Glutamatergic neuron (in vitro differentiated cells): ENCODE measurements around the gene GIPC1. TPM values are rescaled to one million over a fixed set of nuclear protein-coding genes. Genes with fewer than 3 reads are reported as not detected.
A peak's percentile ranks its signal among the peaks of the same experiment; 100 is the strongest.
"Not testable (repeated sequence)": the region's sequence is repeated elsewhere in the genome, so short reads cannot be mapped to it uniquely, and the experiment has no call there.

Experiments
- DNase-seq: peaks from one replicate; pipeline ENCODE4 v3.0.0; 2022
- H3K27ac Mint-ChIP-seq: one replicate; pipeline ENCODE4 v1.8.0; 2020; ENCODE audit warnings: mild to moderate bottlenecking, mixed read lengths, inconsistent platforms; ENCODE audit not compliant: unreplicated experiment
- H3K27me3 Mint-ChIP-seq: one replicate; pipeline ENCODE4 v1.8.0; 2020; ENCODE audit warnings: mild to moderate bottlenecking, moderate library complexity, mixed read lengths, inconsistent platforms; ENCODE audit not compliant: unreplicated experiment
- H3K36me3 Mint-ChIP-seq: one replicate; pipeline ENCODE4 v1.8.0; 2020; ENCODE audit warnings: mild to moderate bottlenecking, mixed read lengths, inconsistent platforms; ENCODE audit not compliant: unreplicated experiment
- H3K4me1 Mint-ChIP-seq: one replicate; pipeline ENCODE4 v1.8.0; 2020; ENCODE audit warnings: mild to moderate bottlenecking, low read depth, mixed read lengths, inconsistent platforms; ENCODE audit not compliant: unreplicated experiment
- H3K4me3 Mint-ChIP-seq: one replicate; pipeline ENCODE4 v1.8.0; 2020; ENCODE audit warnings: mild to moderate bottlenecking, mixed read lengths, inconsistent platforms; ENCODE audit not compliant: unreplicated experiment
- H3K9me3 Mint-ChIP-seq: one replicate; pipeline ENCODE4 v1.8.0; 2020; ENCODE audit warnings: mild to moderate bottlenecking, moderate library complexity, mixed read lengths, inconsistent platforms; ENCODE audit not compliant: unreplicated experiment
- CTCF ChIP-seq: fragments of 200-600 bp; sonication (generic); IDR thresholded peaks from one replicate; pipeline ENCODE4 v1.5.0; 2021; ENCODE audit not compliant: partially characterized antibody, unreplicated experiment
- total RNA-seq: library from RNA; stranded (reverse); fragmentation: NEBNext Ultra II Directional; extraction: Animal tissue kit (Norgen Biotek cat#: 25700); gene quantifications from one replicate; pipeline ENCODE4 v1.2.1, GENCODE V29; 2021; ENCODE audit not compliant: unreplicated experiment

Gene GIPC1
- total RNA-seq, 1 donor from 2014 or later, result 53.4 TPM

- H3K27me3 Mint-ChIP-seq, result no peaks in the 10 kb centered on the region
- no peak for TF ChIP-seq CTCF
- no peaks in the 10 kb centered on the region for H3K4me1 Mint-ChIP-seq
- no peak overlapping the region for H3K4me3 Mint-ChIP-seq
- no peak for DNase-seq
- H3K9me3 Mint-ChIP-seq, result no peaks in the 10 kb centered on the region
- no peaks in the 10 kb centered on the region for H3K36me3 Mint-ChIP-seq
- H3K27ac Mint-ChIP-seq, result no peak overlapping the region
Observed at GRCh38 chr19:14460935-14461334, 35.0 kb downstream of the GIPC1 start.

- no peaks in the 10 kb centered on the region for H3K36me3 Mint-ChIP-seq
- H3K9me3 Mint-ChIP-seq, result no peaks in the 10 kb centered on the region
- H3K27ac Mint-ChIP-seq, result no peak overlapping the region
- no peak for TF ChIP-seq CTCF
- no peak overlapping the region for H3K4me3 Mint-ChIP-seq
- no peak for DNase-seq
- H3K27me3 Mint-ChIP-seq, result no peaks in the 10 kb centered on the region
- H3K4me1 Mint-ChIP-seq, result no peaks in the 10 kb centered on the region
Observed at GRCh38 chr19:14459703-14460102, 36.2 kb downstream of the GIPC1 start.

- H3K27me3 Mint-ChIP-seq, H3K4me1 Mint-ChIP-seq, H3K36me3 Mint-ChIP-seq, DNase-seq, H3K9me3 Mint-ChIP-seq, H3K27ac Mint-ChIP-seq, H3K4me3 Mint-ChIP-seq: not testable (repeated sequence)
Observed at GRCh38 chr19:14452303-14452702, 43.6 kb downstream of the GIPC1 start.

GRCh38 chr19:14450876-14451275, 45.1 kb downstream of the GIPC1 start:
- Mint-ChIP-seq H3K4me1 (no peaks in the 10 kb centered on the region), H3K4me3 (no peak overlapping the region), H3K27me3 (no peaks in the 10 kb centered on the region), H3K9me3 (peaks cover 3% of the 10 kb centered on the region), H3K36me3 (peaks cover 4% of the 10 kb centered on the region), H3K27ac (no peak overlapping the region)
- DNase-seq, result no peak
- no peak for TF ChIP-seq CTCF

- H3K4me3 Mint-ChIP-seq, result no peak overlapping the region
- H3K36me3 Mint-ChIP-seq, result peaks cover 4% of the 10 kb centered on the region
- no peak overlapping the region for H3K27ac Mint-ChIP-seq
- DNase-seq, result peak; percentile 49
- no peak for TF ChIP-seq CTCF
- H3K27me3 Mint-ChIP-seq, result no peaks in the 10 kb centered on the region
- H3K9me3 Mint-ChIP-seq, result peaks cover 3% of the 10 kb centered on the region
- H3K4me1 Mint-ChIP-seq, result no peaks in the 10 kb centered on the region
Observed at GRCh38 chr19:14450168-14450874, 45.6 kb downstream of the GIPC1 start.
